HepG2 (cell line): ENCODE results near the gene ABHD2. TPM values are rescaled to one million over a fixed set of nuclear protein-coding genes. Genes with fewer than 3 reads are reported as not detected.

ENCODE experiments used
- BRD4 ChIP-seq: sonication (generic); formaldehyde crosslinking; IDR thresholded peaks from 2 replicates; pipeline ENCODE4 v1.4.0; 2020; ENCODE audit warnings: missing genetic modification reagents
- ELF1 ChIP-seq: sonication (generic); formaldehyde crosslinking; IDR thresholded peaks from 2 replicates; pipeline ENCODE4 v1.4.0; 2020; ENCODE audit warnings: missing genetic modification reagents
- GTF3A ChIP-seq: sonication (generic); formaldehyde crosslinking; conservative IDR thresholded peaks from 2 replicates; pipeline ENCODE4 v1.4.0; 2020; ENCODE audit warnings: mild to moderate bottlenecking, missing genetic modification reagents
- HINFP ChIP-seq: sonication (generic); formaldehyde crosslinking; IDR thresholded peaks from 2 replicates; pipeline ENCODE4 v1.4.0; 2020; ENCODE audit warnings: low read depth, mild to moderate bottlenecking, missing genetic modification reagents
- HMGA1 ChIP-seq: sonication (generic); formaldehyde crosslinking; conservative IDR thresholded peaks from 2 replicates; pipeline ENCODE4 v1.4.0; 2020; ENCODE audit warnings: missing genetic modification reagents
- KAT7 ChIP-seq: IDR thresholded peaks from 2 replicates; pipeline ENCODE4 v1.6.1; 2018; ENCODE audit warnings: borderline replicate concordance, missing compliant biosample characterization
- NFKB2 ChIP-seq: sonication (generic); formaldehyde crosslinking; IDR thresholded peaks from 2 replicates; pipeline ENCODE4 v1.4.0; 2020; ENCODE audit warnings: missing genetic modification reagents, borderline replicate concordance
- NKX3-1 ChIP-seq: sonication (generic); formaldehyde crosslinking; IDR thresholded peaks from 2 replicates; pipeline ENCODE4 v1.5.0; 2020; ENCODE audit warnings: missing genetic modification reagents
- PLRG1 ChIP-seq: fragments of 450-650 bp; conservative IDR thresholded peaks from 2 replicates; pipeline ENCODE4 v1.6.1; 2016
- SP4 ChIP-seq: sonication (generic); formaldehyde crosslinking; IDR thresholded peaks from 2 replicates; pipeline ENCODE4 v1.8.1; 2023; ENCODE audit warnings: mild to moderate bottlenecking, missing genetic modification reagents
- SRY ChIP-seq: sonication (generic); formaldehyde crosslinking; IDR thresholded peaks from 2 replicates; pipeline ENCODE4 v1.8.0; 2022; ENCODE audit warnings: mild to moderate bottlenecking, missing genetic modification reagents
- STAG1 ChIP-seq: sonication (generic); formaldehyde crosslinking; IDR thresholded peaks from 2 replicates; pipeline ENCODE4 v1.4.0; 2020; ENCODE audit warnings: missing genetic modification reagents
- ZMYM3 ChIP-seq: sonication (generic); formaldehyde crosslinking; IDR thresholded peaks from 2 replicates; pipeline ENCODE4 v1.5.1; 2020; ENCODE audit warnings: mild to moderate bottlenecking, missing genetic modification reagents
- ZNF143 ChIP-seq: sonication (generic); formaldehyde crosslinking; IDR thresholded peaks from 2 replicates; pipeline ENCODE4 v1.4.0; 2020; ENCODE audit warnings: missing genetic modification reagents
- ZNF230 ChIP-seq: sonication (generic); formaldehyde crosslinking; IDR thresholded peaks from 2 replicates; pipeline ENCODE4 v1.4.0; 2020; ENCODE audit warnings: mild to moderate bottlenecking, missing genetic modification reagents
- ZNF235 ChIP-seq: sonication (generic); formaldehyde crosslinking; IDR thresholded peaks from 2 replicates; pipeline ENCODE4 v1.8.1; 2023; ENCODE audit warnings: mild to moderate bottlenecking, missing genetic modification reagents, borderline replicate concordance
- ZNF30 ChIP-seq: sonication (generic); formaldehyde crosslinking; IDR thresholded peaks from 2 replicates; pipeline ENCODE4 v1.5.0; 2020; ENCODE audit warnings: mild to moderate bottlenecking, missing genetic modification reagents
- ZNF616 ChIP-seq: sonication (generic); formaldehyde crosslinking; IDR thresholded peaks from 2 replicates; pipeline ENCODE4 v1.5.0; 2020; ENCODE audit warnings: low read depth, mild to moderate bottlenecking, missing genetic modification reagents
- polyA plus RNA-seq, 8 experiments: library from polyadenylated mRNA; depleted of rRNA in 3 of 8; stranded (reverse) in 7 of 8; unstranded in 1 of 8; fragments of >200 nt; fragmentation: Illumina TruSeq in 4 of 8; extraction: Trizol in 4 of 8; gene quantifications; 2 replicates each; pipeline versions ENCODE4 v1.2.1 to v1.2.3, GENCODE V29; 2011 to 2016; ENCODE audit warnings: low read depth in 4 of 8, missing spikeins in 1 of 8, mixed read lengths in 1 of 8; ENCODE audit not compliant: insufficient read depth in 1 of 8
- total RNA-seq, 5 experiments: library from RNA; depleted of rRNA; stranded (reverse); fragments of >200 nt; fragmentation: Illumina TruSeq; extraction: Trizol; gene quantifications; 2 replicates each; pipeline ENCODE4 v1.2.3, GENCODE V29; 2016; ENCODE audit warnings: low read depth in 1 of 5
- TF ChIP-seq, protein P1 (sequence below): sonication (generic); formaldehyde crosslinking; IDR thresholded peaks from 2 replicates; pipeline ENCODE4 v1.4.0; 2020; ENCODE audit warnings: missing genetic modification reagents
- TF ChIP-seq, protein P2 (sequence below): sonication (generic); formaldehyde crosslinking; IDR thresholded peaks from 2 replicates; pipeline ENCODE4 v1.5.0; 2020; ENCODE audit warnings: missing genetic modification reagents
- TF ChIP-seq, protein P3 (sequence below): IDR thresholded peaks from 2 replicates; pipeline ENCODE4 v1.6.1; 2016; ENCODE audit warnings: mild to moderate bottlenecking, missing biosample characterization, missing genetic modification reagents
- TF ChIP-seq, protein P4 (sequence below): sonication (generic); formaldehyde crosslinking; IDR thresholded peaks from 2 replicates; pipeline ENCODE4 v1.9.0; 2021; ENCODE audit warnings: missing genetic modification reagents, mild to moderate bottlenecking, borderline replicate concordance

The ABHD2 gene
- total and polyA plus RNA-seq, 2 of the 13 experiments (the other 11 are each of a cell fraction or from before 2014, with no cell fraction given) = 14.8 to 22.4 TPM

DNA sequence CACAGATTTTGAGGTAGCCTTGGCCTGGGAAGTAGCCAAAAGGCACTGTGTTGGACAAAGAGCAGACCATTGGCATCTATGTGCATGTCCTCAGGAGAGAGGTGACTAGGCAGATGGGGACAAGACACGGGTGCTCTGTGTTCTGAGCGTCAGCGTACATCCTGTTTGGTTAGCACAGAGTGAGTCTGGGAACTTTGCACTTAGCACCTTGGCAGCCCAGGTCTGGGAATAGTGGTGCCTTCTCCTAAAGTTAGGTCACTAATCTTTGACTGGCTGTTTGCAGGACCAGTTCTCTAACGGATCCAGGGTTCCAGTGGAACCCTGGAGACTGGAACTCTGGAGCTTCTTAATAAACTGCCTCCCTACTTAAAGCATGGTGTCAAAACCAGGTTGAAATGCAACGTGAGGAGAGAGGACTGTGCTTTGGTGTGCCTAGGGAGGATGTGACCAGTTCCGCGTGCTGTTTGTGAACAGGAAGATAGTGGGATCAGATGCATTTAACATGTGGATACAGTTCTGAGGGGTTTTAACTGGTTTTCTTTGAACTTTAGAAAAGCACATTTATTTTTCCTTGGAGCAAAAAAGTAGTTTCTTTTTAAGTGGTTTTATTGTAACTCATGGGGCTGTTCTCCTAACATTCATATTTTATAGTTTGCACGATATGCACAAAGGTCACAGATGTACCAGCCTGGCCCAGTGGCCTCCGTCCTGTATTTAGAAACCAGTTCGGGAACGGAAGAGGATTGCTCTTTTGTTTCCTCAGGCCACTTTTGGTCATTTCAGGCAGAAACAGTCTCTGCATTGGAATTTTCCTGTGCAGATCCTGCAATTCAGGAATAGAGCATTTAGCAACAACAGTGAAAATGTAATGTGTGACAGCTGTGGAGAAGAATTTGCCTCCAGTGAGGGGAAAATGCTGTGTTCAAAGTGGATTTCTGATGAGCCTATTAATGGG is 48.8 kb downstream of the ABHD2 start (continued):
- TF ChIP-seq HMGA1 (CRISPR knock-in tag) (no peak), ZNF30 (CRISPR knock-in tag) (no peak), SP4 (CRISPR knock-in tag) (0 out of 2 replicates have a peak, but pooled peaks have one; percentile 32), PLRG1 (no peak), STAG1 (CRISPR knock-in tag) (0 out of 2 replicates have a peak, but pooled peaks have one; percentile 10), KAT7 (CRISPR knock-in tag) (0 out of 2 replicates have a peak, but pooled peaks have one; percentile 37), GTF3A (CRISPR knock-in tag) (no peak), ELF1 (CRISPR knock-in tag) (peak; percentile 33; the same call in 1 of the 2 replicates), ZNF616 (CRISPR knock-in tag) (no peak), ZNF235 (CRISPR knock-in tag) (no peak), NFKB2 (CRISPR knock-in tag) (no peak), ZMYM3 (CRISPR knock-in tag) (peak; percentile 85), ZNF143 (CRISPR knock-in tag) (peak; percentile 57; the same call in 1 of the 2 replicates), ZNF230 (CRISPR knock-in tag) (no peak), NKX3-1 (CRISPR knock-in tag) (no peak), BRD4 (CRISPR knock-in tag) (peak; percentile 89; the same call in 1 of the 2 replicates), SRY (no peak), HINFP (peak; percentile 40; the same call in 1 of the 2 replicates)
- TF ChIP-seq, protein P1, sequence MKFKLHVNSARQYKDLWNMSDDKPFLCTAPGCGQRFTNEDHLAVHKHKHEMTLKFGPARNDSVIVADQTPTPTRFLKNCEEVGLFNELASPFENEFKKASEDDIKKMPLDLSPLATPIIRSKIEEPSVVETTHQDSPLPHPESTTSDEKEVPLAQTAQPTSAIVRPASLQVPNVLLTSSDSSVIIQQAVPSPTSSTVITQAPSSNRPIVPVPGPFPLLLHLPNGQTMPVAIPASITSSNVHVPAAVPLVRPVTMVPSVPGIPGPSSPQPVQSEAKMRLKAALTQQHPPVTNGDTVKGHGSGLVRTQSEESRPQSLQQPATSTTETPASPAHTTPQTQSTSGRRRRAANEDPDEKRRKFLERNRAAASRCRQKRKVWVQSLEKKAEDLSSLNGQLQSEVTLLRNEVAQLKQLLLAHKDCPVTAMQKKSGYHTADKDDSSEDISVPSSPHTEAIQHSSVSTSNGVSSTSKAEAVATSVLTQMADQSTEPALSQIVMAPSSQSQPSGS (CRISPR knock-in tag) = peak; percentile 67
- TF ChIP-seq, protein P2, sequence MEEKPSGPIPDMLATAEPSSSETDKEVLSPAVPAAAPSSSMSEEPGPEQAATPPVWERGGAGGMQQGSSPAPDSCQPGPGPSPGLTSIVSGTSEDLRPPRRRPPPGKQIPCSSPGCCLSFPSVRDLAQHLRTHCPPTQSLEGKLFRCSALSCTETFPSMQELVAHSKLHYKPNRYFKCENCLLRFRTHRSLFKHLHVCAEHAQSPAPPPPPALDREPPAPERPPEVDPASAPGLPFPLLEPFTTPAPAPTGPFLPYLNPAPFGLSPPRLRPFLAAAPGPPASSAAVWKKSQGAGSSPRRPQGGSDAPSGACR = no peak
- TF ChIP-seq, protein P3, sequence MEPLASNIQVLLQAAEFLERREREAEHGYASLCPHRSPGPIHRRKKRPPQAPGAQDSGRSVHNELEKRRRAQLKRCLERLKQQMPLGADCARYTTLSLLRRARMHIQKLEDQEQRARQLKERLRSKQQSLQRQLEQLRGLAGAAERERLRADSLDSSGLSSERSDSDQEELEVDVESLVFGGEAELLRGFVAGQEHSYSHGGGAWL (CRISPR knock-in tag) = 0 out of 2 replicates have a peak, but pooled peaks have one; percentile 44
- TF ChIP-seq, protein P4, sequence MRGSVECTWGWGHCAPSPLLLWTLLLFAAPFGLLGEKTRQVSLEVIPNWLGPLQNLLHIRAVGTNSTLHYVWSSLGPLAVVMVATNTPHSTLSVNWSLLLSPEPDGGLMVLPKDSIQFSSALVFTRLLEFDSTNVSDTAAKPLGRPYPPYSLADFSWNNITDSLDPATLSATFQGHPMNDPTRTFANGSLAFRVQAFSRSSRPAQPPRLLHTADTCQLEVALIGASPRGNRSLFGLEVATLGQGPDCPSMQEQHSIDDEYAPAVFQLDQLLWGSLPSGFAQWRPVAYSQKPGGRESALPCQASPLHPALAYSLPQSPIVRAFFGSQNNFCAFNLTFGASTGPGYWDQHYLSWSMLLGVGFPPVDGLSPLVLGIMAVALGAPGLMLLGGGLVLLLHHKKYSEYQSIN (CRISPR knock-in tag) = no peak
